HG03354 (cell line): Measurements from ENCODE around the gene MGAT5.

Experiments
- ATAC-seq: cut with Tn5 transposase; IDR thresholded peaks from one replicate; pipeline ENCODE4 v1.9.1; 2021; ENCODE audit warnings: mild to moderate bottlenecking; ENCODE audit not compliant: unreplicated experiment, poor library complexity, severe bottlenecking

The MGAT5 gene

GRCh38 chr2:134250840-134251461, 2.9 kb upstream of the MGAT5 start:
- ATAC-seq, result no peak

- no peak for ATAC-seq
Measured at GRCh38 chr2:134252092-134252750, 1.7 kb upstream of the MGAT5 start.

DNA sequence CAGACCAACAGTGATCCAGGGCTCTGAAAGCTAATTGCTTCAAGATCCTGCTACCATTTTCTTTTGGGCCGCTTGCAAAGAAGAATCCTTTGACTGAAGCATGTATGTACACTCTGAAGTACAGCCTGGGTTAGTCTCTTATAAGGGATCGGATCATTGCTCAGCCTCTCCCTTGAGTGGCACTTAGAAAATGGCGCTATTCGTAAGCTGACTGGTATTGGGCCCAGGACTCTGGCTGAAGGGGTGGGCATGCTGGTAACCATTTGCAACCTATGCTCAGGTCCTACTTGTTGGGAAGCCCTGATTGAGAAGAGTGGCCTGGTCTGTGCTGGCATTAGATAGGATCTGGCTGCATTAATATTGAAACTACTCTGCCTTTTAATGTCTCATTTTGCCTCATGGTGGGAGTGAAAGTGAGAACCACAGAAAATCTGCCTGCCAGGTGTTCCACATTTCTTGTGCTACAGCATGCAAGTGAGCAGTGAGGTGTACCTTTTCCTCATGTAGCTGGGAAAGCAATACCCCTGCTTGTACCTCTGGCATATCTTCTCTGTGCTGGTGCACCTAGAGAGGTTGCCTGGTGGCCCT, 661 bp upstream of the MGAT5 start:
- peak; percentile 77 for ATAC-seq

GRCh38 chr2:134254824-134255223, 952 bp downstream of the MGAT5 start:
- ATAC-seq, result no peak

DNA sequence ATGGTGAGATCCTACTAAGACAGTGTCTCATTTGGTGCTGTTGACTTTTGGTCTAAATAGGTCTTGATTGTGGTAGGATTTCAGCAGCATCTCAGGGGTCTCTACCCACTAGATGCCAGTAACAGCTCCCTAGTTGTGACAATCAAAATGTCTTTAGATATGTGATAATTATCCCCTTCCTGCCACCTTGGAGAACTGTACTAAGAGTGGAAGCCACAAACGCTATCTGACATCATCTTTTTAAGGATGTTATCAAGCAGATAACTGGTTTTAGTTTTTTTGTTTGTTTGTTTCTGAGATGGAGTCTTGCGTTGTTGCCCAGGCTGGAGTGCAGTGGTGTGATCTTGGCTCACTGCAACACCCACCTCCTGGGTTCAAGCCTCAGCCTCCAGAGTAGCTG, 3.1 kb downstream of the MGAT5 start:
- ATAC-seq, result no peak

- no peak for ATAC-seq
Measured at GRCh38 chr2:134257509-134257908, 3.6 kb downstream of the MGAT5 start.

GRCh38 chr2:134257965-134258683, 4.3 kb downstream of the MGAT5 start:
- no peak for ATAC-seq

DNA sequence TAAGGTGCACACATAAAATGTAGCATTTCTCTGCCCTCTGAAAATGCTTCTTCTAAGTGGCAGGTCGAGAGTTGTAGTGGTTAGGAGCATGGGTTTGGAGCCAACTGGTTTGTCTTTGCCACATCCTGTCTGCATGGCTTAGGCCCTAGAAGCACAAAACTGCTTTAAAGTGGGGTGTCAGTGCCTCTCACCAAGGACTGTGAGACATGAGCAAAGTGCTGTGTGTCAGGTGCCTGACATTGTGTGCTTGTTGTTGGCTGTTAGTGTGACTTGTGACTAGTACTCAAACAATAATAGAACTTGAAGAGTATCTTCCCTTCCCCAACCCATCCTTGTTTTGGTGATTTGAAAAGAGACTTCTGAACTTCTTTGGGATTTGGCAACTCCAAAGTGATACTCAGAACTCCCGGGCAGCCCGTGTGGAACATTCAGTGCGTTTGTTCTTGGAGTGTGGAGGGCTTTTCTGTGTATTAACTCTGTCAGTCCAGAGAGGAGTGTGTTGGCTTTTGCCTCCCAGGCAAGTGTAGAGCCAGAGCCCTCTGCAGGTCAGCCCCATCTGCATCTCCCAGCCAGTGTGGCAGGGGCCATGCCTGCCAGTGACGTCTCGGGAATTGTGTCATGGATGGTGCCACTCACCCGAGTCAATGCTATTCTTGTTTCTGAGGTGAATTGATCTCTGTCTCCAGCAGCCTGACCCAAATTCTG, 5.0 kb downstream of the MGAT5 start:
- peak; percentile 32 for ATAC-seq

- no peak for ATAC-seq
Measured at GRCh38 chr2:134259571-134259970, 5.7 kb downstream of the MGAT5 start.

GRCh38 chr2:134259994-134260393, 6.1 kb downstream of the MGAT5 start:
- ATAC-seq, result no peak

DNA sequence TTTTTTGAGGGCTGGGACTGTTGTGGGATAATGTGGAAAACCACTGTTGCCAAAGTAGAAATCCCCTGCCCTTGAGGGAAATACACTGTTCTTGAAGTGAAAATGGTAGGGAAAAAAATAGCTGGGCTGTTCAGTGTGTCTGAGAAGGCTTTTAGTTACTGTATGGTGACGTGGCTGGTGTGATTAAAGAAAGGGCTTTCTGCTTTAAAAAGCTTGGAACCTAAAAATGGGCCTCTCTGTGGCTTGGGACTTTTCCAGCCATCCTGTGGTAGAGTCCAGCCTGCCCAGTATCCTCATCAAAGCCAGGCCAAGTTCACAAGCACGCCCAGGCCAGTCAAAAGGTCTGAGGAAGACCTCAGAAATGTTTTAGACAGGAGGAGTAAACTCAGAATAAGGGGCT, 6.8 kb downstream of the MGAT5 start:
- no peak for ATAC-seq

GRCh38 chr2:134261398-134262131, 7.7 kb downstream of the MGAT5 start:
- peak; percentile 68 for ATAC-seq

DNA sequence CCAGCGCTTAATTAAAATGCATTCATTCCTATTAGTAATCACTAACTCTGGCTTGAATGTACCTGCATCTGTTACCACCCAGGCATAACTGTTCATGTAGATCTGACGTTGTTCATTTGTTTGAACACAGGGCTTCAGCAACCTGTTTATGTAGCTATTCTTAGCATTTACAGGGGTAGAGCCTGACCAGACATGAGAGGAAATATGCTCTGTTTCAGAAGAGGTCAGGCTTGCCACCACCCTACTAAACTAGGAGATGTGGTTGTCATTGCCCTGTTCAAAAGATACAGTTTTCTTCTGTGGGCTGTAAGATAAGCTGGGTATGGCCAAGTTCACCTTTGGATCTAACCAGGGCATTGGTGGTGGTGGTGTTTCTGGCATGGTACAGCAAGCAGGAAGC, 8.8 kb downstream of the MGAT5 start:
- peak; percentile 54 for ATAC-seq

DNA sequence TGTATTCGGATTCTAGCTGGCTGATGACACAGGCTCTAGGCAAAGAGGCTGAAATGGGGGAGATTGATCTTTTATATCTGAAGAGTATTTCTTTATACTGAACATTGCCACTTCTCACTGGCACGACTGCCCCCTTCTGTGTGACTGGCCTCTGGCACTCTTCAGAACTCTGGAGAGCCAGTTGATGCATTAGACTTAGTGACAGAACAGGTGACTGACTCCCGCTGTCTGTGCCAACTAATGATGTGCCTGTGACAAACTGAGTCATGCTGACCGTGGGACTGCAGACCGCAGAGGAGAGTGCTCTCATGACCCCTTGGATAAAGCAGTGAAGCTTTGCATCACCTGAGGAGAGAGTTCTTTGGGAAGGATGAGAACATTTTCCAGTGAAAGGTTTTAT, 14.4 kb downstream of the MGAT5 start:
- no peak for ATAC-seq

GRCh38 chr2:134269230-134269629, 15.4 kb downstream of the MGAT5 start:
- ATAC-seq, result no peak

DNA sequence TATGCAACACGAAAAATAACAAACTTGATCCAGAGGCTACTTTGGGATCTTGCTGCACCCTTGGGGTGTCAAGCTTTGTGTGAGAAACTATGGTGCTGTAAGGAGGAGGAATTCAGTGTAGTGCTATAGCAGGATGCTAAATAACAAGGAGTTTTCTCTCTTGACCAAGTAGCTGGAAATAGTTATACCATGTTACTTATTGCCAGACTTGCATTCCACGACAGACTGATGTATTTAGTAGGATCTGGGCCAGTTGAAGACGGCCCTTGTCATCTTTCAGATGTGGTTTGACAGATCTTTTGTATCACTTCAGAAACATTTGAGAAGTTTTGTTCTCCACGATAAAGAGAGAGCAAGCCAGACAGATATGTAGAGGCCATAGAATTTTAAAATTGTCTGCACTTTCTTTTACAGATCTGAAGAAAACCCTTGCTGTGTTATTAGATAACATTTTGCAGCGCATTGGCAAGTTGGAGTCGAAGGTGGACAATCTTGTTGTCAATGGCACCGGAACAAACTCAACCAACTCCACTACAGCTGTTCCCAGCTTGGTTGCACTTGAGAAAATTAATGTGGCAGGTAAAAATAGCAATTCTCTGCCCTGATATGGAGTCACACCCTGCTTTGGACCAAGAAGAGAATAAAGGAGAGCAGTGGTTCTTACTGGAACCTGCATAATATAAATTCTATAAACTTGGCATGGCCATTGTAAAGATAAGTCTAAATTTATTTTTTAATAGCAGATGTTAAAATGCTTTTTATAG, 16.3 kb downstream of the MGAT5 start:
- no peak for ATAC-seq

DNA sequence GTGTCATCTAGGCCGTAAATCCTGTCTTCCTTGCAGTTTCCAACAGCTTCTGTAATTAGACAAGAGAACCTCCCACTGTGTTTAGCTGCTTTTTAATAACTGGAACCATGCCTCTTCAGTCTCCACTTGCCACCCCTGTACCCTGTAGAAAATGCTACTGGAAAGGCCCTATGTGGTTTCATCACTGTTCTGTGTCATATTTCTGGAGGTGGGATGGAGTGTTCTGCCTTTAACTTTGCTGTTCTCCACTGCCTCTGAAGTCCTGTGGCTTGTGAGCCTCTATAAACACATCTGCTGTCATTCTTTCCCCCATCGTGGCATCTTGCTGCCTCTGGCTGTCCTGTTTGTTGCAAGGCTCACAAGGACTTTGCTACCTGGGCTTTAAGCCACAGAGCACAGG, 17.9 kb downstream of the MGAT5 start:
- ATAC-seq, result no peak

DNA sequence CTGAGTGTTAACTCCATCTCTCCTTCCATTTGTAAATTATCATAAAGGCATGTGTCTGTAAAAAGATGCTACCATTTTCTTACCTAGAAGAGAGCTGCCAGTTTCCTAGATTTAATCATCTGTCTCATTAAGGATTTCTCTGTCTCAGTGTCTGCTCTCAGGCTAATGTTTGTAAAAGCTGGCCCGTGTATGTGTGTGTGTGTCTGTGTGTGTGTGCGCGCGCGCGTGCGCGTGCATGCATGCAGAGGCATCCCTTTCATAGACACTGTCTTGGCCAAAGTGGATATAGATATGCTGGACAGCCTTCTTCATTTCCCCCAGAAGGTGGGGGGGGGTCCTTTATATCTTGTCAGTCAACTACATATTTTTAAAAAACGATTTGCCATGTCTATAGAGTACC, 18.9 kb downstream of the MGAT5 start:
- ATAC-seq, result no peak
